Mesenteric fat pad (tissue), 1 donor: ENCODE data around the gene VTI1A. TPM values are rescaled to one million over a fixed set of nuclear protein-coding genes. Genes with fewer than 3 reads are reported as not detected.
"Not testable (repeated sequence)": the region's sequence is repeated elsewhere in the genome, so short reads cannot be mapped to it uniquely, and the experiment has no call there.

Experiments used
- DNase-seq: peaks from one replicate; pipeline ENCODE4 v3.0.0-alpha.2; 2020; ENCODE audit warnings: low spot score
- total RNA-seq: library from RNA; stranded (reverse); fragmentation: NEBNext Ultra II Directional; extraction: Animal tissue kit (Norgen Biotek cat#: 25700); gene quantifications from one replicate; pipeline ENCODE4 v1.2.1, GENCODE V29; 2021
- donor health status: DM: yes; HTN: yes; CAD: no.

The VTI1A gene
- total RNA-seq, 1 donor from 2014 or later, result 36.1 TPM

DNA sequence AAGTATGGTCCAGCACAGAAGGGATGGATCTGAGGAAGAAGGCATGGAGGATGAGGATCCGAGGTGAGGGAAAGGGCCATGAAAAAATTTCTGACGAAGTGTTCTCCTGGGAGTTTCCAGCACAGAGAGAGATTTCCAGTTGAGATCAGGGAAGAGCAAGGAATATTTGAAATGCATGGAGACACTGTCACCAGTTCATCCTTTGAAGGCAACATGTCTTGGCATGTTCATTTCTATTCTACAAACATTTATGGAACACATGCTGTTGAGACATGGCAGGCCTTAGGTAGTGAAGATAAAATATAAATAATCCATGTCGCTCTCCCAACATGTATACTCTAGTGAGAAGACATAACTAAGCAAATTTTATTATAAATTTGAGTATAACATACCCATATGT, 269.1 kb downstream of the VTI1A start:
- DNase-seq, result no peak

DNA sequence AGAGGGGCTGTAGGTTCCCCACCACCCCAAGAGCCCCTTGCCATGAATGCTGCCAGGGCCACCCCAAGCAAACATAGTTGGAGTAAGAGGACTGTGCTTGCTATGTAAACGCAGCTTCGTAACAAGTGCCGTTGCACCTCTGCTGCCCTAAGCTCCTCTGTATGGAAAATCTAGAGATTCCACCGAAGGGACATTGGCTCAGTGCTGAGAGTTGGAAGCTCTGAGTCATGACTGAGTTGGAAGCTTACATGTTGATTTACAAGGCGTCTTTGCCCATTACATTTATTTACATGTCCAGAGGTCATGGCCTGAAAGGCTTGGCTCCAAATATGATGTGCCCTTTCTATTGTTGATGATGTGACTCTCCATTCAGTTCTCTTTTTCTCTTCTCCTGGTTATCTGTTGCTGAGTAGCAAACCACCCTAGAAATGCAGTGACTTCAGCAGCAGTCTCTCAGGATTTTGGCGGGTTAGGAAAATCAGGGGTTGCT, 270.0 kb downstream of the VTI1A start:
- no peak for DNase-seq

GRCh38 chr10:112720178-112720577, 273.2 kb downstream of the VTI1A start:
- DNase-seq, result no peak

GRCh38 chr10:112721080-112721698, 274.2 kb downstream of the VTI1A start:
- DNase-seq, result no peak

- DNase-seq, result no peak
Observed at GRCh38 chr10:112722758-112723157, 275.7 kb downstream of the VTI1A start.

- DNase-seq, result no peak
Observed at GRCh38 chr10:112723876-112724275, 276.9 kb downstream of the VTI1A start.

GRCh38 chr10:112724404-112724991, 277.5 kb downstream of the VTI1A start:
- DNase-seq, result no peak

DNA sequence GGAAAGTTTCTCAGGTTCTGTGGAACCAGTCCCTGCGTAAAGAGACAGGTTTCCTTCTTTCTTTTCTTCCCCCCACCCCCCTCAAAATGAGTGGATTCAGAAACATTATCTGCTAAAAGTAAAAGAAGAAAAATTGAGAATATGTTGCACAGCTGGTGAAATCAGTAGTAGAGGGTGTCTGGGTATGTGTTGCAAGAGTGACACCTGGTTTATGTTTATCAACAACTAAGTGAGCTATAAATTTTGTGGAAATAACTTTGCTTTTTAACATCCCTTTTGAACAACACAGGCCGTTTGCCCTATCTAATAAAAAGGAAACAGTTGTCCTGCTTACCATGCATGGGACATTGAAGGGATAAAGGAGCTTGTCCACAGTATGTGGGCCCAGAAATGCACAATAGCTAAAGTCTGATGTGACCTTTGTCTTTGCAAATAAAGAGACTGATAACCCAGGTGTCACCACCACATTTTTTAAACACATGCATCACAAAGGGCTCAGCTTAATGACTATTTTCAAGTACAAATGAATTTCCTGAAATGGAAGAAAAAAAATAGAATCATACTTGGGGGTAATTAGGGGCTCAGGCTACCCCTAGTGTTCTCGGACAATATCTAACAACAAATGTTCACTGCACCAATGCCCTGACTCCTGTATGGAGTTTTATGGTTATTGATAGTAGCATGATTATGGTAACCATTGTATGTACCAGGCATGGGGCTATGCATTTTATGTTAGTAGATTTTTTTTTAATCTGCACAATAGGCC, 281.3 kb downstream of the VTI1A start:
- DNase-seq, result no peak

GRCh38 chr10:112728997-112729396, 282.0 kb downstream of the VTI1A start:
- DNase-seq, result no peak

- DNase-seq, result not testable (repeated sequence)
Observed at GRCh38 chr10:112731450-112731849, 284.4 kb downstream of the VTI1A start.

DNA sequence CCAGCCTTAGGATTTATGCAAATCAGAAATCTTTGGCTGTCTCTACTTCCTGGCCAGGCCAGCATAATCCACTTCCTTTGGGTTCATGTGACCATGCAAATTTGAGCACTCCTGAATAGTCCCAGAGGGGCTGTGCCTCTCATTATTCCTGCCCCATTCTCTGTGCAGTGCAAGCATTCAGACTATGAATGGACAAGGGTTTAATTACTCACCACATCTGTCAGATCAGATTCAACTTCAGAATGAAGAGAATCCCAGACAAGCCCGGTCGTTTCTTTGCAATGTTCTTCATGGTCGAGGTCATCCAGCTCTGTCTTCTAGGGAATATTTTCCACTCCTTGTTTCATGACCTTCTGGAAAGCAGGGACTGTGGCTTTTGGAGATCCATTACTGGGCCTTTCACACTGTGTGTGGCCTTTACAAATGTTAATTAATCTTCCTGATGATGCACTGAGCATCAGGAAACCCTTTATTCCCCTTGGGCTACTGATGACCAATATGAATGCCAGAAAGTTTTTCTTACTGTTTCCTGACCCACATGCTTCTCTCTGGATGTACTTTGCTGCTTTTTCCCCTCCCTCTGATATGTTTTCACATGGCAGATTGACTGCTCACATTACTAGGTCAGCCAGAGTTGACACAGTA, 285.4 kb downstream of the VTI1A start:
- DNase-seq, result no peak

DNA sequence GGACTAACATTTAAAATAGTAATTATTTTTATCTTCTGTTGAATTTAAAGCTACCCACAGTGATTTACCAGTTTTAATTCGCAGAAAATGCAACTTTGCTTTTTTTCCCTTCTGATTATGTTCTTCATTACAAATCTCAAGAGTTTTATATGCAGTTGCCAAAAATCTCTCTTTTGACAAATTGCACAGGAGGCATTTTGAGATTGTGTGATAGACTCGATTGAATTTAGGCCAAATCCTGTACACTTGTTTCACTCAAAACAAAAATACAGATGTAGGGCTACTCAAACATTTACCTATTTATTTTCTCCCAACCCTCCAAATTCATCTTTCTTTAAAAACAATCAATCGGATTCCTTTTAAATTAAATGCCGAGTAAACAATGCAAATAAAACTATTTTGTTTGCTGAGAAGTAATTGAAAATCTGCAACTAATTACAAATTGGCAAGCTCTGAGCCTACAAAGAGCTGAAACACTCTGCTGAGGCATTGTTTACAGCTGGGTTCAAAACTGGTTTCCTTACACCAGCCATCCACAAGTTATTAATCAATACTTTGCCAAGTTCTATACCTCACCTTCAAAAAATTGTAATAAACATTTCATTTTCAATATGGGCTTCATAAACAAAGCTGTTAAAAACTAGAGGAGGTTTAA, 288.2 kb downstream of the VTI1A start:
- DNase-seq, result no peak

DNA sequence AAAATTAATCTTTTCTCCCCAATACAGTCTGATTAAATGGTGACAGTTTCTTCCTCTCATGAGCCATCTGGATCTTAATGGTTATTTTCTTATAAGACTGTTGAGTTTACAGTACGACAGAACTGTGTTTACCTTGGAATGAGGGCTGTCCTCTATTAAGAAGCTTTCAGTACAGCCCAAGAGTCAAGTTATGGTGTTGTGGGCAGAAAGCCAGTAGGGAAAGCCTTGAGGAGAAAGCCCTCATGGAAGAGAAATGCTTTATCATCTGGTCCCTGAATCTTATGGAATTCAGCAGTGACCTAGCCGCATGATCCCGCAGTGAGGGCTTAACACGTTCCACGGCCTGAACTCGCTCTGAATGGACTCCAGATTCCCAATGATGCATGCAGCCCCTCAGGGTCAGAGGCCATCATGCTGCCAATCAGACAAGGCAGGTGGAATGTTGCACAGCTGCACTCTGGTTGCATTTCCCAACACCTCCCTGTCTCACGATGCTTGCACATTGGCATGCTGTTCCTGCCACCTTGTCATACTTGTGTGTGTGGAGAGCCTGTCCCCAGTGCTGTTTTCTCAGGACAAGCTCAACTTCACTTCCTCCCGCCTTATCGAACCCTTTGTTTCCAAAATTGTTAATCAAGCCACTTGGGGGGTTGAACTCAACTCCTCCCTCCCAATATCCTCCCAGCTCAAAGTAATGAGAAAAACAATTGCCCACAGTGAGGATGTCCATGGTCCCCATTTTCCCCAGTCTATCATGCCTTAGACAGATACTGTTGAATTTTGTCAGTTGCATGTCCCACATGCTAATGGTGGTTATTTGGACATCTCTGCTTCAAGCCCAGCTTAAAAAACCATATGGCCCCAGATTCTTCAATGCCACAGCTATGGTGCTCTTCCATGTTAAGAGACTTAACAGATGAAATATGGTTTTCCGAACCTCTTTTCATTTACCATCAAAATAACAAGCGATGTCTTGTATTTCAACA, 291.9 kb downstream of the VTI1A start:
- DNase-seq, result no peak

GRCh38 chr10:112739592-112740353, 292.8 kb downstream of the VTI1A start:
- DNase-seq, result no peak

DNA sequence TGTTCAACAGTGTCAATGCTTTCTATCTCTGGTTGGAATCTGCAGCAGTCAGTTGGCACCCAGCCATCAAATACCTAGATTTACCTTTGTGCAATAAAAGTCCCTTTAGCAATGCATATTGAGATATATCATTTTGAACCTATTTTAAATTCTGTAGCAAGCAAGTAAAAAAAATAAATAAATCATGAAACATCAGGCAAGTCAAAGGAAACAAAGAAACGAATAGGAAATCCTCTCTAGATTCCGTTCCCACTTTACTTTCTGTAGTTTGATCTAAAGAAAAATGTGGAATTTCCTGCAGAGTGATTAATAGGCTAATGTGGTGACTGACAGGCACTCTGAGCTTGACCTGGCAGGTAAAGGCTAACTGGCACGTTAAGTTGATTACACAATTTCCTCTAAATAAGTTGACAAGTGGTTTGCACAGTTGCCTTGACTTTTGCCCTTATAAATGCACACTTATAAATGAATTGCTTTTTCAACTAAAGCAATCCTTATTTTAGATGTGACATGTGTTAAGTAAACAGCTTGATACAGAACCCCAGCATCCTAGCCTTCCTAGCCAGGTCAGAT, 294.9 kb downstream of the VTI1A start:
- no peak for DNase-seq

GRCh38 chr10:112744181-112745096, 297.4 kb downstream of the VTI1A start:
- DNase-seq, result no peak

- no peak for DNase-seq
Observed at GRCh38 chr10:112746329-112746728, 299.3 kb downstream of the VTI1A start.
